ENCODE measurements around the gene NKX6-2. TPM values are rescaled to one million over a fixed set of nuclear protein-coding genes. Genes with fewer than 3 reads are reported as not detected.

NKX6-2 gene
- total and polyA plus RNA-seq, 2 experiments from 2014 or later = 0.24 to 9.3 TPM

DNA sequence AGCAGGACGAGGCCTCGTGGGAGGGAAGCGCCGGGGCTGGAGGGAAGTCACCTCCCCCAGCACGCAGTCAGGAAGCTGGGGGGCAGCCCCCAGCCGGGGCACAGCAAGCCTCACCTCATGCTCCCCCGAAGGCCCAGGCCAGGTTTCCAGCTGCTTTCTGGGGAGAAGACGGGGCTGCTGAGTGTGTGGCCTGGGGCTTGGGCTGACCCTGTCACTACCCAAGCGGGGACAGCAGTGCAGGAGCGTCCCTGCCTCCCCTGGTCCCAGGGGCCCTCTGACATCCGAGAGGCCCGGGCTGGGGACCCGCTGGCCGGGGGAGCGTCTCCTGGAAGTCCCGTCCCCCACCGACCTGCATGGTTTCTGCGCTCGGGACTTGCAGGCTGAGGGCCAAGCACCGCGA lies 19.7 kb upstream of the NKX6-2 start:
- H3K4me1 ChIP-seq (ENCODE audit: insufficient read depth) = no peaks in the 10 kb centered on the region

More for the DNA sequence above, 19.7 kb upstream of the NKX6-2 start:
- Histone ChIP-seq H3K36me3 (ENCODE audit: insufficient read depth) (no peaks in the 10 kb centered on the region), H2AFZ (no peak overlapping the region), H3K27ac (ENCODE audit: low read depth) (no peak overlapping the region), H3K79me2 (replicated peaks; ENCODE audit: insufficient read depth) (no peaks in the 10 kb centered on the region), H3K27me3 (ENCODE audit: insufficient read depth) (no peaks in the 10 kb centered on the region), H3K9me2 (ENCODE audit: insufficient read depth) (no peaks in the 10 kb centered on the region), H3F3A (replicated peaks; ENCODE audit: low read depth) (no peaks in the 10 kb centered on the region), H4K20me1 (replicated peaks; ENCODE audit: insufficient read depth) (no peaks in the 10 kb centered on the region), H3K4me3 (no peak overlapping the region), H3K4me2 (no peak overlapping the region)
- TF ChIP-seq, protein P1, sequence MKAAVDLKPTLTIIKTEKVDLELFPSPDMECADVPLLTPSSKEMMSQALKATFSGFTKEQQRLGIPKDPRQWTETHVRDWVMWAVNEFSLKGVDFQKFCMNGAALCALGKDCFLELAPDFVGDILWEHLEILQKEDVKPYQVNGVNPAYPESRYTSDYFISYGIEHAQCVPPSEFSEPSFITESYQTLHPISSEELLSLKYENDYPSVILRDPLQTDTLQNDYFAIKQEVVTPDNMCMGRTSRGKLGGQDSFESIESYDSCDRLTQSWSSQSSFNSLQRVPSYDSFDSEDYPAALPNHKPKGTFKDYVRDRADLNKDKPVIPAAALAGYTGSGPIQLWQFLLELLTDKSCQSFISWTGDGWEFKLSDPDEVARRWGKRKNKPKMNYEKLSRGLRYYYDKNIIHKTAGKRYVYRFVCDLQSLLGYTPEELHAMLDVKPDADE (IDR thresholded peaks at IDR 0.05) = no peak
- no peak for TF ChIP-seq NANOG (IDR thresholded peaks at IDR 0.05; ENCODE audit: borderline replicate concordance)
- TF ChIP-seq, protein P2, sequence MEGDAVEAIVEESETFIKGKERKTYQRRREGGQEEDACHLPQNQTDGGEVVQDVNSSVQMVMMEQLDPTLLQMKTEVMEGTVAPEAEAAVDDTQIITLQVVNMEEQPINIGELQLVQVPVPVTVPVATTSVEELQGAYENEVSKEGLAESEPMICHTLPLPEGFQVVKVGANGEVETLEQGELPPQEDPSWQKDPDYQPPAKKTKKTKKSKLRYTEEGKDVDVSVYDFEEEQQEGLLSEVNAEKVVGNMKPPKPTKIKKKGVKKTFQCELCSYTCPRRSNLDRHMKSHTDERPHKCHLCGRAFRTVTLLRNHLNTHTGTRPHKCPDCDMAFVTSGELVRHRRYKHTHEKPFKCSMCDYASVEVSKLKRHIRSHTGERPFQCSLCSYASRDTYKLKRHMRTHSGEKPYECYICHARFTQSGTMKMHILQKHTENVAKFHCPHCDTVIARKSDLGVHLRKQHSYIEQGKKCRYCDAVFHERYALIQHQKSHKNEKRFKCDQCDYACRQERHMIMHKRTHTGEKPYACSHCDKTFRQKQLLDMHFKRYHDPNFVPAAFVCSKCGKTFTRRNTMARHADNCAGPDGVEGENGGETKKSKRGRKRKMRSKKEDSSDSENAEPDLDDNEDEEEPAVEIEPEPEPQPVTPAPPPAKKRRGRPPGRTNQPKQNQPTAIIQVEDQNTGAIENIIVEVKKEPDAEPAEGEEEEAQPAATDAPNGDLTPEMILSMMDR (conservative IDR thresholded peaks at IDR 0.05; ENCODE audit: low read depth in 2 of 2) = no peak
- no peak for TF ChIP-seq STAT1 (IDR thresholded peaks at IDR 0.05; ENCODE audit: unreplicated experiment)
- TF ChIP-seq, protein P3, sequence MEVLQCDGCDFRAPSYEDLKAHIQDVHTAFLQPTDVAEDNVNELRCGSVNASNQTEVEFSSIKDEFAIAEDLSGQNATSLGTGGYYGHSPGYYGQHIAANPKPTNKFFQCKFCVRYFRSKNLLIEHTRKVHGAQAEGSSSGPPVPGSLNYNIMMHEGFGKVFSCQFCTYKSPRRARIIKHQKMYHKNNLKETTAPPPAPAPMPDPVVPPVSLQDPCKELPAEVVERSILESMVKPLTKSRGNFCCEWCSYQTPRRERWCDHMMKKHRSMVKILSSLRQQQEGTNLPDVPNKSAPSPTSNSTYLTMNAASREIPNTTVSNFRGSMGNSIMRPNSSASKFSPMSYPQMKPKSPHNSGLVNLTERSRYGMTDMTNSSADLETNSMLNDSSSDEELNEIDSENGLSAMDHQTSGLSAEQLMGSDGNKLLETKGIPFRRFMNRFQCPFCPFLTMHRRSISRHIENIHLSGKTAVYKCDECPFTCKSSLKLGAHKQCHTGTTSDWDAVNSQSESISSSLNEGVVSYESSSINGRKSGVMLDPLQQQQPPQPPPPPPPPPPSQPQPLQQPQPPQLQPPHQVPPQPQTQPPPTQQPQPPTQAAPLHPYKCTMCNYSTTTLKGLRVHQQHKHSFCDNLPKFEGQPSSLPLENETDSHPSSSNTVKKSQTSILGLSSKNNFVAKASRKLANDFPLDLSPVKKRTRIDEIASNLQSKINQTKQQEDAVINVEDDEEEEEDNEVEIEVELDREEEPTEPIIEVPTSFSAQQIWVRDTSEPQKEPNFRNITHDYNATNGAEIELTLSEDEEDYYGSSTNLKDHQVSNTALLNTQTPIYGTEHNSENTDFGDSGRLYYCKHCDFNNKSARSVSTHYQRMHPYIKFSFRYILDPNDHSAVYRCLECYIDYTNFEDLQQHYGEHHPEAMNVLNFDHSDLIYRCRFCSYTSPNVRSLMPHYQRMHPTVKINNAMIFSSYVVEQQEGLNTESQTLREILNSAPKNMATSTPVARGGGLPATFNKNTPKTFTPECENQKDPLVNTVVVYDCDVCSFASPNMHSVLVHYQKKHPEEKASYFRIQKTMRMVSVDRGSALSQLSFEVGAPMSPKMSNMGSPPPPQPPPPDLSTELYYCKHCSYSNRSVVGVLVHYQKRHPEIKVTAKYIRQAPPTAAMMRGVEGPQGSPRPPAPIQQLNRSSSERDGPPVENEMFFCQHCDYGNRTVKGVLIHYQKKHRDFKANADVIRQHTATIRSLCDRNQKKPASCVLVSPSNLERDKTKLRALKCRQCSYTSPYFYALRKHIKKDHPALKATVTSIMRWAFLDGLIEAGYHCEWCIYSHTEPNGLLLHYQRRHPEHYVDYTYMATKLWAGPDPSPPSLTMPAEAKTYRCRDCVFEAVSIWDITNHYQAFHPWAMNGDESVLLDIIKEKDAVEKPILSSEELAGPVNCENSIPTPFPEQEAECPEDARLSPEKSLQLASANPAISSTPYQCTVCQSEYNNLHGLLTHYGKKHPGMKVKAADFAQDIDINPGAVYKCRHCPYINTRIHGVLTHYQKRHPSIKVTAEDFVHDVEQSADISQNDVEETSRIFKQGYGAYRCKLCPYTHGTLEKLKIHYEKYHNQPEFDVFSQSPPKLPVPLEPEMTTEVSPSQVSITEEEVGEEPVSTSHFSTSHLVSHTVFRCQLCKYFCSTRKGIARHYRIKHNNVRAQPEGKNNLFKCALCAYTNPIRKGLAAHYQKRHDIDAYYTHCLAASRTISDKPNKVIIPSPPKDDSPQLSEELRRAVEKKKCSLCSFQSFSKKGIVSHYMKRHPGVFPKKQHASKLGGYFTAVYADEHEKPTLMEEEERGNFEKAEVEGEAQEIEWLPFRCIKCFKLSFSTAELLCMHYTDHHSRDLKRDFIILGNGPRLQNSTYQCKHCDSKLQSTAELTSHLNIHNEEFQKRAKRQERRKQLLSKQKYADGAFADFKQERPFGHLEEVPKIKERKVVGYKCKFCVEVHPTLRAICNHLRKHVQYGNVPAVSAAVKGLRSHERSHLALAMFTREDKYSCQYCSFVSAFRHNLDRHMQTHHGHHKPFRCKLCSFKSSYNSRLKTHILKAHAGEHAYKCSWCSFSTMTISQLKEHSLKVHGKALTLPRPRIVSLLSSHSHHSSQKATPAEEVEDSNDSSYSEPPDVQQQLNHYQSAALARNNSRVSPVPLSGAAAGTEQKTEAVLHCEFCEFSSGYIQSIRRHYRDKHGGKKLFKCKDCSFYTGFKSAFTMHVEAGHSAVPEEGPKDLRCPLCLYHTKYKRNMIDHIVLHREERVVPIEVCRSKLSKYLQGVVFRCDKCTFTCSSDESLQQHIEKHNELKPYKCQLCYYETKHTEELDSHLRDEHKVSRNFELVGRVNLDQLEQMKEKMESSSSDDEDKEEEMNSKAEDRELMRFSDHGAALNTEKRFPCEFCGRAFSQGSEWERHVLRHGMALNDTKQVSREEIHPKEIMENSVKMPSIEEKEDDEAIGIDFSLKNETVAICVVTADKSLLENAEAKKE (CRISPR knock-in tag; IDR thresholded peaks at IDR 0.05) = no peak
- TF ChIP-seq, protein P4, sequence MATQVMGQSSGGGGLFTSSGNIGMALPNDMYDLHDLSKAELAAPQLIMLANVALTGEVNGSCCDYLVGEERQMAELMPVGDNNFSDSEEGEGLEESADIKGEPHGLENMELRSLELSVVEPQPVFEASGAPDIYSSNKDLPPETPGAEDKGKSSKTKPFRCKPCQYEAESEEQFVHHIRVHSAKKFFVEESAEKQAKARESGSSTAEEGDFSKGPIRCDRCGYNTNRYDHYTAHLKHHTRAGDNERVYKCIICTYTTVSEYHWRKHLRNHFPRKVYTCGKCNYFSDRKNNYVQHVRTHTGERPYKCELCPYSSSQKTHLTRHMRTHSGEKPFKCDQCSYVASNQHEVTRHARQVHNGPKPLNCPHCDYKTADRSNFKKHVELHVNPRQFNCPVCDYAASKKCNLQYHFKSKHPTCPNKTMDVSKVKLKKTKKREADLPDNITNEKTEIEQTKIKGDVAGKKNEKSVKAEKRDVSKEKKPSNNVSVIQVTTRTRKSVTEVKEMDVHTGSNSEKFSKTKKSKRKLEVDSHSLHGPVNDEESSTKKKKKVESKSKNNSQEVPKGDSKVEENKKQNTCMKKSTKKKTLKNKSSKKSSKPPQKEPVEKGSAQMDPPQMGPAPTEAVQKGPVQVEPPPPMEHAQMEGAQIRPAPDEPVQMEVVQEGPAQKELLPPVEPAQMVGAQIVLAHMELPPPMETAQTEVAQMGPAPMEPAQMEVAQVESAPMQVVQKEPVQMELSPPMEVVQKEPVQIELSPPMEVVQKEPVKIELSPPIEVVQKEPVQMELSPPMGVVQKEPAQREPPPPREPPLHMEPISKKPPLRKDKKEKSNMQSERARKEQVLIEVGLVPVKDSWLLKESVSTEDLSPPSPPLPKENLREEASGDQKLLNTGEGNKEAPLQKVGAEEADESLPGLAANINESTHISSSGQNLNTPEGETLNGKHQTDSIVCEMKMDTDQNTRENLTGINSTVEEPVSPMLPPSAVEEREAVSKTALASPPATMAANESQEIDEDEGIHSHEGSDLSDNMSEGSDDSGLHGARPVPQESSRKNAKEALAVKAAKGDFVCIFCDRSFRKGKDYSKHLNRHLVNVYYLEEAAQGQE (IDR thresholded peaks at IDR 0.05; ENCODE audit: unreplicated experiment) = no peak
- TF ChIP-seq EZH2 (IDR thresholded peaks at IDR 0.05; ENCODE audit: low read depth, unreplicated experiment) = no peak
- no peak for TF ChIP-seq ZNF114 (CRISPR knock-in tag; IDR thresholded peaks at IDR 0.05)
- no peak for TF ChIP-seq JUNB (IDR thresholded peaks at IDR 0.05; ENCODE audit: unreplicated experiment)
- TF ChIP-seq CREB1 (CRISPR knock-in tag; IDR thresholded peaks at IDR 0.05; ENCODE audit: low read depth) = no peak
- TF ChIP-seq ZNF331 (CRISPR knock-in tag; IDR thresholded peaks at IDR 0.05; ENCODE audit: low read depth) = no peak
- no peak for TF ChIP-seq POLR2AphosphoS5 (IDR thresholded peaks at IDR 0.05; ENCODE audit: low read depth)
- no peak for TF ChIP-seq EZH2phosphoT487 (IDR thresholded peaks at IDR 0.05; ENCODE audit: unreplicated experiment)
- peaks cover 10% of the 10 kb centered on the region for H3K27me3 Mint-ChIP-seq (ENCODE audit: insufficient read depth, low read depth, poor library complexity)
- no peak overlapping the region for H3K27ac Mint-ChIP-seq
- H3K4me3 Mint-ChIP-seq = no peak overlapping the region
- H3K4me1 Mint-ChIP-seq = peaks cover 4% of the 10 kb centered on the region; the same call in 1 of the 3 replicates
- 0 out of 3 replicates have a peak, but pooled peaks cover 3% of the 10 kb centered on the region for H3K9me3 Mint-ChIP-seq
- H3K36me3 Mint-ChIP-seq (ENCODE audit: low read depth) = no peaks in the 10 kb centered on the region; the same call in 2 of the 3 replicates
- ATAC-seq (no peak), DNase-seq (ENCODE audit: low spot score) (no peak)
